ENCODE data around the gene JAZF1.
A peak's percentile ranks its signal among the peaks of the same experiment; 100 is the strongest.
"Not testable (repeated sequence)": the region's sequence is repeated elsewhere in the genome, so short reads cannot be mapped to it uniquely, and the experiment has no call there.

The JAZF1 gene

GRCh38 chr7:27925573-27926201 lies 254.9 kb downstream of the JAZF1 start:
- DNase-seq (ENCODE audit: insufficient read length, low spot score), result no peak
- FAIRE-seq, result no peak

- no peak for DNase-seq (ENCODE audit: insufficient read length, low spot score)
- no peak for FAIRE-seq
These were observed 257.0 kb downstream of the JAZF1 start for GRCh38 chr7:27923642-27923980.

- DNase-seq (ENCODE audit: insufficient read length, low spot score) (no peak), FAIRE-seq (no peak)
These were observed 257.5 kb downstream of the JAZF1 start for GRCh38 chr7:27922907-27923641.

- DNase-seq (ENCODE audit: insufficient read length, low spot score); FAIRE-seq: not testable (repeated sequence)
These were observed 258.2 kb downstream of the JAZF1 start for GRCh38 chr7:27922389-27922788.

GRCh38 chr7:27921081-27921836 lies 259.3 kb downstream of the JAZF1 start:
- DNase-seq (ENCODE audit: insufficient read length, low spot score) (no peak), FAIRE-seq (peak; percentile 26)

- peak; percentile 21 for FAIRE-seq
- DNase-seq (ENCODE audit: insufficient read length, low spot score), result no peak
These were observed 260.2 kb downstream of the JAZF1 start for GRCh38 chr7:27920281-27920946.

- DNase-seq (ENCODE audit: insufficient read length, low spot score) (no peak), FAIRE-seq (no peak)
These were observed 262.1 kb downstream of the JAZF1 start for GRCh38 chr7:27918503-27918902.

GRCh38 chr7:27917774-27918314 lies 262.8 kb downstream of the JAZF1 start:
- FAIRE-seq (no peak), DNase-seq (ENCODE audit: insufficient read length, low spot score) (no peak)

GRCh38 chr7:27917119-27917518 lies 263.5 kb downstream of the JAZF1 start:
- no peak for DNase-seq (ENCODE audit: insufficient read length, low spot score)
- no peak for FAIRE-seq

GRCh38 chr7:27916372-27916771 lies 264.2 kb downstream of the JAZF1 start:
- FAIRE-seq, result no peak
- DNase-seq (ENCODE audit: insufficient read length, low spot score), result no peak

GRCh38 chr7:27914409-27914808 lies 266.2 kb downstream of the JAZF1 start:
- no peak for DNase-seq (ENCODE audit: insufficient read length, low spot score)
- FAIRE-seq, result no peak

GRCh38 chr7:27912751-27913150 lies 267.8 kb downstream of the JAZF1 start:
- FAIRE-seq (no peak), DNase-seq (ENCODE audit: insufficient read length, low spot score) (no peak)

GRCh38 chr7:27911920-27912319 lies 268.7 kb downstream of the JAZF1 start:
- FAIRE-seq, result no peak
- DNase-seq (ENCODE audit: insufficient read length, low spot score), result no peak

GRCh38 chr7:27910326-27910725 lies 270.3 kb downstream of the JAZF1 start:
- no peak for FAIRE-seq
- DNase-seq (ENCODE audit: insufficient read length, low spot score), result no peak

GRCh38 chr7:27908534-27909165 lies 271.9 kb downstream of the JAZF1 start:
- no peak for DNase-seq (ENCODE audit: insufficient read length, low spot score)
- FAIRE-seq, result no peak

- peak; percentile 23 for FAIRE-seq
These were observed 274.1 kb downstream of the JAZF1 start for GRCh38 chr7:27906385-27907091.

GRCh38 chr7:27905951-27906350 lies 274.6 kb downstream of the JAZF1 start:
- FAIRE-seq (no peak), DNase-seq (ENCODE audit: insufficient read length, low spot score) (no peak)

More at GRCh38 chr7:27906385-27907091, 274.1 kb downstream of the JAZF1 start:
- no peak for DNase-seq (ENCODE audit: insufficient read length, low spot score)

GRCh38 chr7:27901028-27901760 lies 279.4 kb downstream of the JAZF1 start:
- DNase-seq (ENCODE audit: insufficient read length, low spot score) (peak; percentile 36), FAIRE-seq (peak; percentile 94)

- no peak for DNase-seq (ENCODE audit: insufficient read length, low spot score)
- FAIRE-seq, result no peak
These were observed 280.6 kb downstream of the JAZF1 start for GRCh38 chr7:27900006-27900405.
